Epithelial cell of proximal tubule (primary cell): ENCODE data around the gene LRRFIP1. TPM values are rescaled to one million over a fixed set of nuclear protein-coding genes. Genes with fewer than 3 reads are reported as not detected.
A peak's percentile ranks its signal among the peaks of the same experiment; 100 is the strongest.

Source experiments
- DNase-seq: peaks from one replicate; pipeline ENCODE4 v3.0.0-alpha.2; 2011; ENCODE audit warnings: low read depth
- H3K4me3 ChIP-seq: 2 replicates; pipeline ENCODE4 v1.5.1; 2011; ENCODE audit warnings: low read depth, mild to moderate bottlenecking, low read length
- total RNA-seq: library from RNA; depleted of rRNA; stranded (reverse); fragments of >200 nt; gene quantifications from 2 replicates; pipeline ENCODE4 v1.2.3, GENCODE V29; 2015
- TF ChIP-seq, protein P1 (sequence below): conservative IDR thresholded peaks from 2 replicates; pipeline ENCODE4 v1.5.1; 2012; ENCODE audit warnings: low read depth, mild to moderate bottlenecking, low read length

Gene LRRFIP1
- total RNA-seq, 1 donor from 2014 or later: 69.0 TPM

DNA sequence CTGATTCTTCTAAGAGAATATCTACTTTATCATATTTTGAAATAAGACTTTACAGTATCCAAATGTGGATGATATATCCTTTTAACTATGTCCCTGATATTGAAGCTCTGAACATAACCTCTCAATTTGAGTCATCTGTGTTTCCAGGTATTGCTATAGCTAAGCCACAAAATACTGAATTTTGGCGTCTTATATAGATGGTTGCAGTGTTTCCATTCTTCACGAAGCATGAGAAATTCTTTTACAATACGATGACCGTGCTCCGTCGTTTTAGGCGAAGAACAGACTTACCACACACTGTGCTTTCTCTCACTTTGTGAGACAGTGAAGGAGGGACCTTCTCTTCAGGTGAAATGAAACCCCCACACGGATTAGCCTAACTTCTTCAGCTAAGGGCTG lies 45.3 kb downstream of the LRRFIP1 start:
- TF ChIP-seq, protein P1, sequence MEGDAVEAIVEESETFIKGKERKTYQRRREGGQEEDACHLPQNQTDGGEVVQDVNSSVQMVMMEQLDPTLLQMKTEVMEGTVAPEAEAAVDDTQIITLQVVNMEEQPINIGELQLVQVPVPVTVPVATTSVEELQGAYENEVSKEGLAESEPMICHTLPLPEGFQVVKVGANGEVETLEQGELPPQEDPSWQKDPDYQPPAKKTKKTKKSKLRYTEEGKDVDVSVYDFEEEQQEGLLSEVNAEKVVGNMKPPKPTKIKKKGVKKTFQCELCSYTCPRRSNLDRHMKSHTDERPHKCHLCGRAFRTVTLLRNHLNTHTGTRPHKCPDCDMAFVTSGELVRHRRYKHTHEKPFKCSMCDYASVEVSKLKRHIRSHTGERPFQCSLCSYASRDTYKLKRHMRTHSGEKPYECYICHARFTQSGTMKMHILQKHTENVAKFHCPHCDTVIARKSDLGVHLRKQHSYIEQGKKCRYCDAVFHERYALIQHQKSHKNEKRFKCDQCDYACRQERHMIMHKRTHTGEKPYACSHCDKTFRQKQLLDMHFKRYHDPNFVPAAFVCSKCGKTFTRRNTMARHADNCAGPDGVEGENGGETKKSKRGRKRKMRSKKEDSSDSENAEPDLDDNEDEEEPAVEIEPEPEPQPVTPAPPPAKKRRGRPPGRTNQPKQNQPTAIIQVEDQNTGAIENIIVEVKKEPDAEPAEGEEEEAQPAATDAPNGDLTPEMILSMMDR: no peak
- DNase-seq: no peak
- no peak overlapping the region for H3K4me3 ChIP-seq

DNA sequence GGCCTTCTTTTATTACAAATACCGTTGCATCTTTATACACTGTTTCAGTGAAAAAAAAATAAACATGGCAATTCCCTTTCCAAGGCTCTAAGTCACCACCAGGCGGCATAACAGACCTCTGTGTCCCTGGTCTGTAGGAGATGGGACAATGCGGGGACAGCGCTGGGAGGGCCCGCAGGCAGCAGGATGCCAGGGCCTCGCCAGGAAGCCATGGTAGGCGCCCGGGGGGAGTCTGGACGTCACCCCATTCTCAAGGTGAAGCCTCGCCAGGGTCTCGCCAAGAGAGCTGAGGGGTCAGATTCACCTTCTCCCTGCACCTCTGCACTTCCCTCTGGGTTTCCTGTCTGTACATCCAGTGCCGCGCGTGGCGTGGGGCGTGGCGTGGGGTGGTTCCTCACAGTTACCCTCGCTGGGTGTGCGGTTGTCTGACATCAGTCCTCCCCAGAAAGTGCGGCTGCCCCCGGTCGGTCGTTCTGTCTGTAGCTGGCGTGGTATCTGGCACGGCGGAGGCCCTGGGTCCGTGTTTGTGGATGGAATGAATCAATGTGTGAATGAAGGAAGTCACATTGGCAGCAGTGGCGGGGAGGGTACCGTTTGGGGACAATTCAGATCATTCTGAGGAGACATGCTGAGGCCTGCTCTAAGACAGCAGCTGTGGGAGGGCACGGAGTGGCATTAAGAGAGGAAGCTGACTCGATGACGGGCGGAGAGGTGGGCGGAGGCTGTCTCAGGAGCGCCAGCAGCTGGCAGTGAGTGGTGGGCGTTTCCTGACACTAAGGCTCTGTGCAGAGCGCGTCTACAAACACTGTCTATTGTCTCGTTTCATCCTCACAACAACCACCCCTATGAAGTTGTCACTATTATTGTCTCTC lies 46.0 kb downstream of the LRRFIP1 start:
- no peak for DNase-seq
- no peak overlapping the region for H3K4me3 ChIP-seq
- TF ChIP-seq, protein P1: peak; percentile 45

DNA sequence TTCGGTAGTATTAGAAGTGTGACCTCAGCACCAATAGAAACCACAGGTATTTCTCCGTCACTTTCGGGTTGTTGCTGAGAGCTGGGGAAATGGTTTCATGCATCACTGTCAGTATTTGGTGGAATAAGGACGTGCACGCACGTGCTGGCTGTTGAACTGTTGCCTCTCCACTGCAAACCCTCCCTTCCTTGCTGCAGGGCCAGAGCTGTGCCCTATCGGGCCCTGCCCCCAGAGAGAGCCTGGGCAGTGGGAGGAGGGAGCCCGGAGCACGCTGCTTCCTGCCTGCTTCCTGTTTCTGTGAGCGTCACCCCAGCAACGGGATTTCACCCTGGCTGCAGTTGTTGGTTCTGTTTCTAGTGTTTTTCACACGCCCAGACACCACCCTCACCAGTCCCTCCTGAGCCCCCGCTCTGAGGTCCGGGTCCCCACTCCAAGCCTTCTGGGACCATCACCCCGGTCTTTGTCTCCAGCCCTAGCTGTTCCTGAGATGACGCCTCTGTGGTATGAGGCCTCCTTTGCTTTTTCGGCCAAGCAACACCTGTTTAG lies 47.4 kb downstream of the LRRFIP1 start:
- H3K4me3 ChIP-seq: peak overlapping the region; percentile 43
- TF ChIP-seq, protein P1: no peak
- DNase-seq: no peak

DNA sequence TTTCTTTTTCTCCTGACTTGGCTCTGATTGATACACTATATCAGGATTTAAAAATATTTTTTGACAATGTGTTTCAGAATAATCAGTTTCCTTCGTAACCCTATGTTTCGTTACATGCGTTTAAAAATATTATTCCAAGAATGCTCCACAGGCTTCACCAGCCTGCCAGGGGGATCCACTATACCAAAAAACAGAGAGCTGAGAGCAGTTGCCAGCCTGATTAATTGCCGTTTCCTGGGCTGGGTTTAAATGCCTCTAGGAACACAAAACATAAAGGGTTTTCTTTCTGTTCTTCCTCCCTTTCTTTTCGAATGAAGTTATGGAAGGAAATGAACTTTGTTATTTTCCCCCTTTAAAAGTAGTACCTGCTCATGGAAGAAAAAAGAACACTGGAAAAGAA lies 47.9 kb downstream of the LRRFIP1 start:
- TF ChIP-seq, protein P1: no peak
- DNase-seq: no peak
- peak overlapping the region; percentile 43 for H3K4me3 ChIP-seq

DNA sequence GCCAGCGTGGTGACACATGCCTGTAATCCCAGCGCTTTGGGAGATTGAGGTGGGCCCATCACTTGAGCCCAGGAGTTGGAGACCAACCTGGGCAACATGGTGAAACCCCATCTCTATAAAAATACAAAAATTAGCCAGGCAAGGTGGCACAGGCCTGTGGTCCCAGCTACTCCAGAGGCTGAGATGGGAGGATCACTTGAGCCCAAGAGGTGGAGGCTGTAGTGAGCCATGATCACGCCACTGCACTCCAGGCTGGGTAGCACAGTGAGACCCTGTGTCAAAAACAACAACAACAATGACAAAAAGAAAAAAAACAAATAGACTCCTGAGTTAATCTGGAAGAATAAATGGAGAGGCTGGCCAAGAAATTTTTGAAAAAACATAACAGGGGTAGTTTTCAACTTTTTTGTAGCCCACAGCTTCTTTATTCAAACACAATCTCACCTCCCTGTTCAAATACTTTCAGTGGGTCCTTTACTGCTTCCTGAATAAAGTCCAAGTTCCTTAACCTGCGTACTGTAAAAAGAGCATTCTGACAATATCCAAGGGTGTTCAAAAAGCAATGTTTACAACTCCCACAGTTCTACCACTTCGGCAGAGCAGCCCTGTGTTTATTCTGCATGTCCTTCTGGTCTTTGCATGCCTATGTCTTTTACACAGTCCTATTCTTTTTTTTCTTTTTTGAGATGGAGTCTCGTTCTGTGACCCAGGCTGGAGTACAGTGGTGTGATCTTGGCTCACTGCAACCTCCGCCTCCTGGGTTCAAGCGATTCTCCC lies 53.5 kb downstream of the LRRFIP1 start:
- DNase-seq: no peak
- no peak overlapping the region for H3K4me3 ChIP-seq
- TF ChIP-seq, protein P1: no peak

DNA sequence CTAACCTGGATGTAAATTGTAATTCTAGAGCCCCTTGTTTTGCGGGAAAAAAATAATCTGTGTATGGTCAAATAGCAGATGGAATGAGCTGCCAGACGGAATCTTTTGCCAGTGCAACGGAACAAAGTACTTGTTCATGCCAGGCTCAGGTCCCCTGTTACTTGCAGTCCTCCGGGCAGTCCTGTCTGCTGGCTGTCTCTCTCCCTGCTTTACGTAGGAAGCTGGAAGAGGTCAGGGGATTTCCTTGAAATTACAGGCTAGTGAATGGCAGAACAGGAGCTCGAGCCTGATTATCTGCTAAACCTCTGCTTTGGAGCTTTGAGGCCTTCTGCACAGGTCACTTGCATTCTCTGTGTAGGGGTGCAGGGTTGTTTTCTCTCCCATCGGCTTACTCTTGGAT lies 54.8 kb downstream of the LRRFIP1 start:
- DNase-seq: no peak
- TF ChIP-seq, protein P1: no peak
- H3K4me3 ChIP-seq: no peak overlapping the region
